WTC11 (cell line): ENCODE data around the gene ZNF786.

Source experiments
- AR ChIP-seq: fragments of 250-450 bp; sonication (Bioruptor Pico); IDR thresholded peaks from 2 replicates; pipeline ENCODE4 v1.9.0; 2021; ENCODE audit warnings: mild to moderate bottlenecking
- CTCF ChIP-seq: fragments of 200-600 bp; IDR thresholded peaks from 2 replicates; pipeline ENCODE4 v1.8.0; 2022; ENCODE audit warnings: antibody characterized with exemption
- JUN ChIP-seq: sonication (generic); formaldehyde crosslinking; IDR thresholded peaks from 2 replicates; pipeline ENCODE4 v1.8.0; 2023; ENCODE audit warnings: mild to moderate bottlenecking, missing genetic modification reagents
- NFYB ChIP-seq: sonication (generic); formaldehyde crosslinking; conservative IDR thresholded peaks from 2 replicates; pipeline ENCODE4 v1.8.0; 2022; ENCODE audit warnings: low read depth, missing genetic modification reagents
- TEAD4 ChIP-seq: sonication (generic); formaldehyde crosslinking; IDR thresholded peaks from 2 replicates; pipeline ENCODE4 v1.8.0; 2022; ENCODE audit warnings: mild to moderate bottlenecking, missing genetic modification reagents
- USF1 ChIP-seq: sonication (generic); formaldehyde crosslinking; IDR thresholded peaks from 2 replicates; pipeline ENCODE4 v1.8.0; 2022; ENCODE audit warnings: mild to moderate bottlenecking, missing genetic modification reagents
- ZMAT4 ChIP-seq: fragments of 250-450 bp; sonication (Bioruptor Pico); IDR thresholded peaks from 2 replicates; pipeline ENCODE4 v1.9.0; 2021; ENCODE audit warnings: mild to moderate bottlenecking
- ZNF263 ChIP-seq: sonication (generic); formaldehyde crosslinking; IDR thresholded peaks from 2 replicates; pipeline ENCODE4 v1.8.1; 2022; ENCODE audit warnings: low read depth, mild to moderate bottlenecking, moderate library complexity, missing genetic modification reagents

- TF ChIP-seq CTCF (no peak), TEAD4 (CRISPR knock-in tag) (no peak), JUN (CRISPR knock-in tag) (no peak), USF1 (CRISPR knock-in tag) (no peak), ZNF263 (CRISPR knock-in tag) (no peak), ZMAT4 (CRISPR knock-in tag) (no peak), NFYB (no peak), AR (CRISPR knock-in tag) (no peak)
Measured at GRCh38 chr7:149136118-149136517, 45.6 kb upstream of the ZNF786 start.
